IMR-90 (cell line): Measurements from ENCODE around the gene HPCAL4. TPM values are rescaled to one million over a fixed set of nuclear protein-coding genes. Genes with fewer than 3 reads are reported as not detected.

ENCODE experiments used
- ATAC-seq: fragments of 200-7000 bp; cut with Tn5 transposase; 2 replicates; pipeline ENCODE4 v1.9.1; 2020; ENCODE audit warnings: low read depth, mild to moderate bottlenecking, moderate library complexity
- BruUV-seq: library from RNA; stranded (reverse); fragments of 400-500 nt; replicated peaks from 2 replicates; lab custom pipeline; 2021; lab: Mats Ljungman, UMichigan
- CTCF ChIA-PET: fragments of 300-600 bp; formaldehyde crosslinking; extraction: SDS; loops from one replicate; lab custom pipeline; 2021; ENCODE audit warnings: antibody characterized with exemption; lab: Yijun Ruan, JAX
- POLR2A ChIA-PET: fragments of 300-600 bp; sonication (Branson Sonifier 250); formaldehyde crosslinking; loops from one replicate; lab custom pipeline; 2022; ENCODE audit warnings: antibody characterized with exemption; ENCODE audit not compliant: unreplicated experiment; lab: Charles Lee
- DNase-seq: peaks from one replicate; pipeline ENCODE4 v3.0.0; 2013
- H2AFZ ChIP-seq: replicated peaks from 2 replicates; pipeline ENCODE3; 2013; ENCODE audit warnings: low read length, mild to moderate bottlenecking; ENCODE audit not compliant: poor library complexity
- H2AK5ac ChIP-seq: 2 replicates; pipeline ENCODE4 v1.6.1; 2013; ENCODE audit warnings: low read depth, low read length, inconsistent platforms
- H2AK9ac ChIP-seq: replicated peaks from 2 replicates; pipeline ENCODE3; 2013; ENCODE audit warnings: mild to moderate bottlenecking, low read depth, low read length, moderate library complexity; ENCODE audit not compliant: poor library complexity
- H2BK120ac ChIP-seq: 2 replicates; pipeline ENCODE4 v1.6.1; 2013; ENCODE audit warnings: low read depth, low read length, inconsistent platforms
- H2BK15ac ChIP-seq: 3 replicates; pipeline ENCODE4 v1.6.1; 2013; ENCODE audit warnings: low read depth, low read length, inconsistent platforms
- H2BK20ac ChIP-seq: 2 replicates; pipeline ENCODE4 v1.6.1; 2013; ENCODE audit warnings: low read depth, mild to moderate bottlenecking, inconsistent platforms, low read length, moderate library complexity
- H2BK5ac ChIP-seq: 2 replicates; pipeline ENCODE4 v1.6.1; 2013; ENCODE audit warnings: mild to moderate bottlenecking, low read depth, low read length, inconsistent platforms; ENCODE audit not compliant: poor library complexity, severe bottlenecking
- H3K14ac ChIP-seq: replicated peaks from 2 replicates; pipeline ENCODE4 v1.6.1; 2013; ENCODE audit warnings: low read depth, low read length, inconsistent platforms
- H3K18ac ChIP-seq: 2 replicates; pipeline ENCODE4 v1.6.1; 2013; ENCODE audit warnings: low read depth, low read length, control low read depth
- H3K23ac ChIP-seq: 2 replicates; pipeline ENCODE4 v1.6.1; 2013; ENCODE audit warnings: low read depth, low read length, inconsistent platforms
- H3K27ac ChIP-seq: 2 replicates; pipeline ENCODE4 v1.5.1; 2013; ENCODE audit warnings: mild to moderate bottlenecking, control low read depth, low read length; ENCODE audit not compliant: insufficient read depth
- H3K27me3 ChIP-seq: 2 replicates; pipeline ENCODE4 v1.6.1; 2013; ENCODE audit warnings: low read length; ENCODE audit not compliant: control insufficient read depth, insufficient read depth
- H3K36me3 ChIP-seq: 2 replicates; pipeline ENCODE4 v1.6.1; 2013; ENCODE audit warnings: low read length, mixed read lengths; ENCODE audit not compliant: control insufficient read depth, insufficient read depth
- H3K4ac ChIP-seq: 2 replicates; pipeline ENCODE4 v1.6.1; 2013; ENCODE audit warnings: low read depth, low read length, inconsistent platforms
- H3K4me1 ChIP-seq: 2 replicates; pipeline ENCODE4 v1.6.1; 2013; ENCODE audit warnings: low read length, mixed read lengths; ENCODE audit not compliant: control insufficient read depth, insufficient read depth
- H3K4me2 ChIP-seq: 2 replicates; pipeline ENCODE4 v1.6.1; 2013; ENCODE audit warnings: low read depth, mild to moderate bottlenecking, control low read depth, low read length, moderate library complexity
- H3K4me3 ChIP-seq: 2 replicates; pipeline ENCODE4 v1.5.1; 2013; ENCODE audit warnings: low read depth, mild to moderate bottlenecking, control low read depth, low read length, moderate library complexity; ENCODE audit not compliant: insufficient read depth
- H3K56ac ChIP-seq: 2 replicates; pipeline ENCODE4 v1.6.1; 2013; ENCODE audit warnings: low read length, inconsistent platforms; ENCODE audit not compliant: insufficient read depth; ENCODE audit errors: extremely low read depth
- H3K79me1 ChIP-seq, 2 experiments: 2 replicates each; pipeline ENCODE4 v1.6.1; 2013; ENCODE audit warnings: low read length in 2 of 2, inconsistent platforms in 1 of 2, low read depth in 1 of 2
- H3K9ac ChIP-seq: 2 replicates; pipeline ENCODE4 v1.6.1; 2013; ENCODE audit warnings: low read depth, low read length, control low read depth
- H3K9me1 ChIP-seq: 2 replicates; pipeline ENCODE4 v1.6.1; 2013; ENCODE audit warnings: low read length, inconsistent platforms; ENCODE audit not compliant: insufficient read depth
- H3K9me3 ChIP-seq: 2 replicates; pipeline ENCODE4 v1.6.1; 2013; ENCODE audit warnings: low read length; ENCODE audit not compliant: control insufficient read depth, insufficient read depth
- H4K20me1 ChIP-seq: 2 replicates; pipeline ENCODE4 v1.6.1; 2013; ENCODE audit warnings: low read length, inconsistent platforms; ENCODE audit not compliant: insufficient read depth
- H4K5ac ChIP-seq: 2 replicates; pipeline ENCODE4 v1.6.1; 2013; ENCODE audit warnings: mild to moderate bottlenecking, low read depth, low read length, control low read depth
- H4K8ac ChIP-seq, 2 experiments: 2 replicates each; pipeline ENCODE4 v1.6.1; 2013; ENCODE audit warnings: low read depth in 2 of 2, low read length in 2 of 2, control low read depth in 1 of 2, inconsistent platforms in 1 of 2
- H4K91ac ChIP-seq: 2 replicates; pipeline ENCODE4 v1.6.1; 2013; ENCODE audit warnings: low read depth, low read length, inconsistent platforms; ENCODE audit not compliant: insufficient read depth
- CEBPB ChIP-seq: IDR thresholded peaks from 2 replicates; pipeline ENCODE4 v1.6.1; 2012; ENCODE audit warnings: low read depth, low read length, improper control_type of control experiment
- CHD1 ChIP-seq: IDR thresholded peaks from 2 replicates; pipeline ENCODE4 v1.6.1; 2012; ENCODE audit warnings: low read depth, low read length, improper control_type of control experiment
- CTCF ChIP-seq: conservative IDR thresholded peaks from 2 replicates; pipeline ENCODE4 v1.5.1; 2012; ENCODE audit warnings: mild to moderate bottlenecking, low read depth, low read length, improper control_type of control experiment
- MAFK ChIP-seq: IDR thresholded peaks from 2 replicates; pipeline ENCODE4 v1.6.1; 2012; ENCODE audit warnings: low read depth, low read length, improper control_type of control experiment
- MAZ ChIP-seq: IDR thresholded peaks from 2 replicates; pipeline ENCODE4 v1.6.1; 2012; ENCODE audit warnings: low read depth, mild to moderate bottlenecking, low read length, improper control_type of control experiment, moderate library complexity, borderline replicate concordance
- MXI1 ChIP-seq: IDR thresholded peaks from 2 replicates; pipeline ENCODE4 v1.6.1; 2012; ENCODE audit warnings: low read depth, mild to moderate bottlenecking, low read length, moderate library complexity, borderline replicate concordance
- POLR2A ChIP-seq: IDR thresholded peaks from 2 replicates; pipeline ENCODE4 v1.6.1; 2012; ENCODE audit warnings: mild to moderate bottlenecking, low read depth, low read length
- RCOR1 ChIP-seq: IDR thresholded peaks from 2 replicates; pipeline ENCODE4 v1.6.1; 2012; ENCODE audit warnings: mild to moderate bottlenecking, low read length, improper control_type of control experiment; ENCODE audit not compliant: insufficient replicate concordance
- RFX5 ChIP-seq: IDR thresholded peaks from 2 replicates; pipeline ENCODE4 v1.8.0; 2012; ENCODE audit warnings: low read depth, mild to moderate bottlenecking, low read length, moderate library complexity
- WGBS, 2 experiments: methylation state at CpG; one replicate each; pipeline versions ENCODE4 v1.1.5 to v1.1.7; 2013; ENCODE audit warnings: missing lambda C conversion rate in 2 of 2; ENCODE audit not compliant: insufficient read length in 1 of 2; ENCODE audit errors: extremely low coverage in 2 of 2; 5-methylcytosine and 5-hydroxymethylcytosine counted together
- dilution Hi-C: fragments of 300-500 bp; cut with HindIII; formaldehyde crosslinking; loops from one replicate; pipeline ENCODE4 v1.14.3; 2018; ENCODE audit warnings: low sequenced_read_pairs; ENCODE audit not compliant: unreplicated experiment
- in situ Hi-C: fragments of 300-500 bp; cut with MboI; formaldehyde crosslinking; loops from 3 replicates; pipeline ENCODE4 v1.14.3; 2019; ENCODE audit warnings: low sequenced_read_pairs, inconsistent platforms, mixed read lengths
- intact Hi-C: fragments of 100-400 bp; cut with micrococcal nuclease; formaldehyde crosslinking; loops from 2 replicates; pipeline ENCODE4 v1.10.0; 2022
- polyA plus RNA-seq, 3 experiments: library from polyadenylated mRNA; depleted of rRNA; stranded (reverse); fragments of >200 nt; gene quantifications; 2 replicates each; pipeline ENCODE4 v1.2.3, GENCODE V29; 2012; ENCODE audit warnings: low replicate concordance in 1 of 3
- total RNA-seq: library from RNA; depleted of rRNA; stranded (reverse); fragments of >200 nt; gene quantifications from 2 replicates; pipeline ENCODE4 v1.2.3, GENCODE V29; 2012

HPCAL4 gene
- total and polyA plus RNA-seq, 2 of the 4 experiments (the other 2 are of a cell fraction) = 0.02 TPM; not detected in 1

DNA sequence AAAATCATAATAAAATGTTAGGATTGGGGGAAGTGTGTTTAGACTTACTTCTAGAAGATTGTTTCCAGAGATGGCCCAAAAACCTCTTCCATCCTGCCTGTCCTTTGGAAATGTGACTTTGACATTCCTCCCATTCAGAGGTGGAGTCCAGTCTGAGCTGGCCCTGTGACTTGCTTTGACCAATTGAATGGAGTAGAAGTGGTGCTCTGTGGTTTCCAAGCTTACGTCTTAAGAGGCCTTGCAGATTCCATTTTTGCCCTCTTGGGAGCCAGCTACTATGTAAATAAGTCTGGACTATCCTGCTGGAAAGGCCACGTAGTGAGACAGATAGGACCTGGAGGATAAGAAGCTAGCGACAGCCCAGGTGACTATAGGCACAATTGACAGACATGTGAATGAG lies 18.0 kb downstream of the HPCAL4 start:
- no peaks in the 10 kb centered on the region for H3K36me3 ChIP-seq
- H2AK9ac ChIP-seq = no peak overlapping the region
- H3K4me2 ChIP-seq = no peak overlapping the region
- H2AFZ ChIP-seq = no peak overlapping the region
- H3K27me3 ChIP-seq = peaks cover 75% of the 10 kb centered on the region
- no peak for TF ChIP-seq CHD1
- no peak for TF ChIP-seq MXI1
- TF ChIP-seq POLR2A = no peak
- TF ChIP-seq MAFK = no peak
- TF ChIP-seq RFX5 = no peak
- TF ChIP-seq CTCF = no peak
- no peak for TF ChIP-seq MAZ
- TF ChIP-seq CEBPB = no peak
- TF ChIP-seq RCOR1 = no peak
- H3K18ac ChIP-seq = no peak overlapping the region
- dilution Hi-C loops = no loop called here
- no peak overlapping the region for H3K14ac ChIP-seq
- H3K79me1 ChIP-seq = no peaks in the 10 kb centered on the region
- H4K8ac ChIP-seq = no peak overlapping the region
- H2BK120ac ChIP-seq = no peak overlapping the region
- ChIA-PET CTCF (interaction anchor here (1.2 to 1.7 kb wide), 3 partner anchors 14 to 67 kb away, joined by 4 to 6 read pairs (median 6); no protein-coding TSS in a partner anchor), POLR2A (interaction anchor here (0.5 kb wide), 1 partner anchor 65 kb away, joined by 3 read pairs; the partner anchor contains the start of gene PPIE)
- no peaks in the 10 kb centered on the region; the same call in 1 of the 2 replicates for H3K4me1 ChIP-seq
- no peak overlapping the region for H2BK20ac ChIP-seq
- H3K4ac ChIP-seq = no peak overlapping the region
- H4K20me1 ChIP-seq = no peaks in the 10 kb centered on the region
- H3K56ac ChIP-seq = no peak overlapping the region
- ATAC-seq (no peak), DNase-seq (no peak)
- in situ Hi-C loops = no loop called here
- H3K9ac ChIP-seq = no peak overlapping the region
- intact Hi-C loops = loop anchor here (5.0 kb wide), 1 partner anchor 39 kb away; no protein-coding TSS in a partner anchor
- no peak overlapping the region for H3K4me3 ChIP-seq
- no peak overlapping the region for H4K91ac ChIP-seq
- no peaks in the 10 kb centered on the region; the same call in 1 of the 2 replicates for H3K9me3 ChIP-seq
- BruUV-seq = no TSS peak
- H4K5ac ChIP-seq = no peak overlapping the region
- no peak overlapping the region for H3K27ac ChIP-seq
- 60% methylated on average over 1 of the region's 3 CpGs; no CpG with 5 or more reads in 1 of the 2 experiments for WGBS, 2 experiments
- H2BK5ac ChIP-seq = no peak overlapping the region
- no peak overlapping the region for H2AK5ac ChIP-seq
- peaks cover 4% of the 10 kb centered on the region; the same call in 1 of the 2 replicates for H3K9me1 ChIP-seq
- H3K23ac ChIP-seq = no peak overlapping the region
- H2BK15ac ChIP-seq = no peak overlapping the region
